GM11168 (cell line): ENCODE measurements around the gene PTTG2.
"Not testable (repeated sequence)": the region's sequence is repeated elsewhere in the genome, so short reads cannot be mapped to it uniquely, and the experiment has no call there.

Experiments used
- in situ Hi-C: fragments of 300-500 bp; cut with MboI; formaldehyde crosslinking; loops from one replicate; pipeline ENCODE4 v1.12.0; 2022; ENCODE audit warnings: low sequenced_read_pairs; ENCODE audit not compliant: unreplicated experiment

The PTTG2 gene

GRCh38 chr4:37953620-37954293, 6.4 kb upstream of the PTTG2 start:
- in situ Hi-C loops = no loop called here

DNA sequence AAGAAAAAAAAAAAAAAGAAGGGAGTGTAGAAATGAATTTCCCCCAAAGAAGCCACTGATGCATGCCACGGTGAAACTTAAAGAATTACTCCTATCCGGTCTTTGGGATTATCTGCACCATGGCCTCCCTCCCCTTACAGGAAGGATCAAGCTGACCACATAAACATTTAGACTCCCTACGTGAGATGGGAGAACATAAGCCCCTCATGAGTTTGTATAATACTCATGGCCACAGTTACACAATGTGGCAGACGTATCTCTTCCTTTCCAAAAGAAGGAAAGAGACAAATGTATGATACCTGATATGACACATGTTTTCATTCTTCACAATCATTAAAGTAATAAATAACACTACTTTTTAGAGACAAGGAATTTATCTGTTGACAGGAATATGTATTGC, 3.3 kb upstream of the PTTG2 start:
- in situ Hi-C loops = no loop called here

DNA sequence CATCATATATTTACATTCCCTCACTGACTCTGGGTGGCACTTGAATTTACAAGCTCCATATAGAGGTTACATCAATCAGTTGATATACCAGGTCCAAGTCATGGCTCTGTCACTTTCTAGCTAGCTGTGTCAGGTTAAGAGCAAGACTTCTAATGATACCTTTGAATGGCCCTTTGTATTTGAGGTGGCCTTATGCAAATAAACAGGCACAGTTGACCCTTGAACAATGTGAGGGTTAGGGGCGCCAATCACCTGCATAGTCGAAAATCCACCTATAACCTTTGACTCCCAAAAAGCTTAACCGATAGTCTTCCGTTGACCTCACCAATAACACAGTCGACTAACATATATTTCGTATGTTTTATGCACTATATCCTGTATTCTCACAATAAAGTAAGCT, 1.3 kb upstream of the PTTG2 start:
- in situ Hi-C loops = no loop called here

GRCh38 chr4:37960679-37961450, 667 bp downstream of the PTTG2 start:
- in situ Hi-C loops = no loop called here

DNA sequence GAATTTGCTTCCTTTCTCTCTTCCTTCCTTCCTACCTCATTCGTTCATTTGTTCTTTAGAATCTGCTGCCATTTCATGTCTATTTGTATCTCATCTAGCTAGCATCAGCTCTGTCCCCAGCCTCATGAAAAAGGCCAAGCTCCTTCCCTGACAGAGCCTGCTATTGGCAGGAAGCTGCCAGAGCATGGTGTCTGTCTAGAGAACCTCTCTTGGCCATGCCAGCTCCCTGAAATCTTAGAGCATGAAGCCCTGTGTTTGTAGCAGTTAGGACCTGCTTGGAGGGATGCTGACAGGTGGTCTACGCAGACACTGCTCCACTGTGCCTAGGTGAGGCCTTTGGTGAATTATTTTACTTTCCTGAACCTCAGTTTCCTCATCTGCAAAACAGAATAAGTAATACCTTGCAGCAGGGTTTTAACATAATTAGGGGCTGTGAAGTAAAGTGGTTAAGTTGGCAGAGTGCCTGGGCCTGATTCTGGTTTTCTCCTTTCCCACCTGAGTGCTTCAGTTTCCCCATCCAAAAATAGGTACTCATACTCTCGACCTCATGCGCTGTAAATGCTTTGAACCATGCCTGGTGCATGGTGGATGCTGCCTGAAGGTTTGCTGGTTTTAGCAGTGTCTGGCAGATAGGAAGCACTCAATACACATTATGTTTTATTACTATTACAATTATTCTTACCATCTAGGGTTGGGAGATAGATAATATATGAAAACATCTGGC, 4.7 kb downstream of the PTTG2 start:
- in situ Hi-C loops = no loop called here

GRCh38 chr4:37966044-37966443, 5.8 kb downstream of the PTTG2 start:
- in situ Hi-C loops = no loop called here

DNA sequence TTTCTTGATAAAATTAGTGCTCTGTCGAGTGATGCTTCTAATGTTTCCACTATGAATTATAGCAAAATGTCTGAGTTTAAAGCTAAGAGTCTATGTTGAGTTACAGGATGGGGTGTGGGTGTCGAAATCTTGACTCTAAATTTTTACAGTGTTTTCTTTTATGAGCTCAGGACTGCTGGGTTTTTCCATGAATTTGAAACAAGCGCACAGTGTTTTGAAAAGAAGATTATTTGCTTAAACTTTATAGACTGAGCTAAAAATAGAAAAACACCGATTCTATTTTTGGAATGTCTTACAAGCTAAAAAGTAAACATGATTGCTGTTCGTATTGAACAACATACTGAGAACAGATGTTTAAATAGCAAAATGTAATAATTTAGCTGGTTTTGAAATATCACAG, 7.5 kb downstream of the PTTG2 start:
- in situ Hi-C loops = no loop called here

- in situ Hi-C loops = no loop called here
These were observed 8.5 kb downstream of the PTTG2 start for GRCh38 chr4:37968747-37969146.

DNA sequence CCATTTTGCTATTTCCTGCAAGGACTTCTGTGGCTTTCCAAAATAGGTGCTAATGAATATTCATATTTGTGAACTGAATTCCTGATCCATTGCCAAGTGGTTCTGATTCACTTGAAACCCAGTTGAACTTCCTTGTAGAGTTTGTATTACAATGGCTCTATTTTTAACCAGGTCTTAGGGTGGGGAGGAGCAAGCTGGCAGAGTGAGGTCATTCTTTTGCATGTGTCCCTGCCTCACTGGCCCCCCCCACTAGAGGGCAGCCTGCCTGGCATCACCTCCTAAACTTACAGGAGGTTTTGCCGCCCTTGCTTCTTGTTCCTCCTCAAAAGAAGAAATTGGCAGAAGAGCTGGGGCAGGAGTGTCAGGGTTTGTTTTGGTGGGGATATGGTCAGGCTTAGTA, 10.5 kb downstream of the PTTG2 start:
- in situ Hi-C loops = no loop called here

GRCh38 chr4:37971202-37971601, 11.0 kb downstream of the PTTG2 start:
- in situ Hi-C loops = no loop called here

GRCh38 chr4:37973441-37973840, 13.2 kb downstream of the PTTG2 start:
- in situ Hi-C loops = no loop called here

GRCh38 chr4:37975321-37975822, 15.2 kb downstream of the PTTG2 start:
- in situ Hi-C loops = not testable (repeated sequence)

DNA sequence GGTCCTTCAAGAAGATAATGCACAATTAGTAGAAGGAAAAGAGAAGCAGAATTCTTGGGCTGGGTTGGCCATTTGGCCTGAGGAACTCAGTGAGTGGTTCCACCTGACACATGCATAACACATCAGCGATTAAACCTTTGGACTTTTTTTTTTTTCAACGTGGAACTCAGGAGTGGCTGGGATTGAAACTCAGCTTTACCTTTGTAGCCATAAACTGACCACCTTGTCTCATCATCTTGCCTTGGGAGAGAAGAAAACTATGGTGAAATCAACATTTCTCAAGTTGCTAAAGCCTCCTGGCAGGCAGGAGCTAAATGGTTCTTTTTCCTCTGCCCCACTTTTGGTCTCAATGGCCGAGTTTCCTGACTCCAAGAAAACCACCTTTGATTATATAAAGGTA, 16.3 kb downstream of the PTTG2 start:
- in situ Hi-C loops = no loop called here

DNA sequence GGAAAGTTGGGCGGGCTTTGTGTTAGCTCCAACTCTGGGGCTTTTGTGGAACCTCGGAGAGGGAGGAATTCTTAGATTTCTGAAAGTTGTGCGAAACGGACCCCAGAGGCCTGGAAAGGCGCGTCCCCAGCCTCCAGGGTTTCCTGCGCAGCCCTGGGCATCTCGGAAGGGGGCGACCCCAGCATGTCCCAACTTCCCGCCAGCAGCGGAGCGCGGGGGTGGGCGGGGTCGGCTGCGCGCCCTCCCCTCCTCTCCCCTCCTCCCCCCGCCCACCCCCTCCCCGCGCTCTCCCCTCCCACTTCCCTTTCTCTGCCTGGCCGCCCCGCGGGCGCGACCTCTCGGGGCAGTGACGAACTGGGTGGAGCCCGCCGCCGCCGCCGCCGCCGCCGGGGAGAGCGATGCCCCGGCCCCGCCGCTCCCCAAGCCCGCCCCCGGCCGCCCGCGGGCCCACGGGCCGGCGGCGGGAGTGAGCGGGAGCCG, 16.8 kb downstream of the PTTG2 start:
- in situ Hi-C loops = no loop called here

DNA sequence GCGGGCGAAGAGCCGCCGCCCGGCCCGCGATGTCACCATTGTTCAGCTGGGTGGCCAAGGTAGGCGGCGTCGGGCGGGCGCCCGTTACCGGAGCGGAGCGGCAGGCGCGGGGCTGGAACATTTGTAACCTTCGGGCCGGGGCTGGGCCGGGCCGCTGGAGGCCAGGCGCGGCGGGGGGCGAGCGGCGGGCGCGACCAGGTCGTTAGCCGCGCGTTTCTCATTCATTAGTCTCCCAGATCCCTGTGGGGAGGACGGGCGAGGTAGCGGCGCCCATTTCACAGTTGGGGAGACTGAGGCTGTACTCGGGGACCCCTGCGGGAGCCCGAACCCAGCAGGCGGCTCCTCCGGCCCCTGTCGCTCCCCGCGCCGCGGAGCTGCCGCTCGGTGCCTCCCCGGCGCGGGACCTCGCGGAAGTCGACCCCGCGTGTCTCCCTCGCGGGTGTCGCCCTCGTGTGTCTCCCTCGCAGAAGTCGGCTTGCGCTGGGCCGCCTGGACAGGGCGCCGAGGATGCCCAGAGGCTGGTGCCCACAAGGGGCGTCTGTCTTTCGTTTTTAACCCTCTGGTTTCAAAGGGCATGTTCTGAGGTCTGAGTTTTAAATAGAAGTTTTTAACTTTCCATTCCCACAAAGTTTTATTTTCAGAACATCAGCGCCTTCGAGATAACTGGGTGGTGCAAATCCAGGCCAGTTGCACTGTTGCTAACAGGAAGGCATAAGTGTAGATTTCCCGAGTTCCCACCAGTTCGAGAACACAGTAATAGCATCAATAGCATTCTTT, 17.5 kb downstream of the PTTG2 start:
- in situ Hi-C loops = no loop called here

GRCh38 chr4:37978248-37978924, 18.2 kb downstream of the PTTG2 start:
- in situ Hi-C loops = no loop called here

- in situ Hi-C loops = no loop called here
These were observed 20.0 kb downstream of the PTTG2 start for GRCh38 chr4:37980246-37980645.

DNA sequence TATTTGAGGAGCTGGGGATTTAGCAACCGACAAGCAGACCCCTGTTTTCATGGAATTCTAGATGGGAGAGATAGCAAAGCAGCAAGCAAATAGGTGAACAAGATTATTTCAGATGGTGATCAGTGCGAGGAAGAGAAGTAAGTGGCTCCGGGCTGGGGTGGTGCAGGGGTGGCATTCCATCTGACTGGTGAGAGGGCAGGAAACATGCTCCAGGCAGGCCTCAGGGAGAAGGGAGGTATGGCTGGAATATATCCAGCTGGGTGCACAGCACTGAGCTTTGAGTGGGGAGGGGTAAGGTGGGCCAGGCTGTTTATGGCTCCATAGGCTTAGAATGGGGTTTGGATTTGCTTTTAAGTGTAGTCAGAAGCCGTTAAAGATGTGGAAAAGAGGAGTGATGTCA, 21.2 kb downstream of the PTTG2 start:
- in situ Hi-C loops = no loop called here

GRCh38 chr4:37981844-37982720, 21.9 kb downstream of the PTTG2 start:
- in situ Hi-C loops = no loop called here
